ENCODE results near the gene IFI16.

GRCh38 chr1:159007726-159008125, 2.0 kb upstream of the IFI16 start:
- TF ChIP-seq POLR2A (IDR thresholded peaks at IDR 0.05) (no peak), CTCF (IDR thresholded peaks at IDR 0.05) (no peak)

Data from upper lobe of left lung (tissue), 4 donors.